Measurements from ENCODE around the gene ITGA2.

The ITGA2 gene

GRCh38 chr5:53120165-53120564 lies 131.0 kb downstream of the ITGA2 start:
- TF ChIP-seq, protein P1, sequence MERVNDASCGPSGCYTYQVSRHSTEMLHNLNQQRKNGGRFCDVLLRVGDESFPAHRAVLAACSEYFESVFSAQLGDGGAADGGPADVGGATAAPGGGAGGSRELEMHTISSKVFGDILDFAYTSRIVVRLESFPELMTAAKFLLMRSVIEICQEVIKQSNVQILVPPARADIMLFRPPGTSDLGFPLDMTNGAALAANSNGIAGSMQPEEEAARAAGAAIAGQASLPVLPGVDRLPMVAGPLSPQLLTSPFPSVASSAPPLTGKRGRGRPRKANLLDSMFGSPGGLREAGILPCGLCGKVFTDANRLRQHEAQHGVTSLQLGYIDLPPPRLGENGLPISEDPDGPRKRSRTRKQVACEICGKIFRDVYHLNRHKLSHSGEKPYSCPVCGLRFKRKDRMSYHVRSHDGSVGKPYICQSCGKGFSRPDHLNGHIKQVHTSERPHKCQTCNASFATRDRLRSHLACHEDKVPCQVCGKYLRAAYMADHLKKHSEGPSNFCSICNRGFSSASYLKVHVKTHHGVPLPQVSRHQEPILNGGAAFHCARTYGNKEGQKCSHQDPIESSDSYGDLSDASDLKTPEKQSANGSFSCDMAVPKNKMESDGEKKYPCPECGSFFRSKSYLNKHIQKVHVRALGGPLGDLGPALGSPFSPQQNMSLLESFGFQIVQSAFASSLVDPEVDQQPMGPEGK (CRISPR knock-in tag; IDR thresholded peaks at IDR 0.05; ENCODE audit: borderline replicate concordance): no peak
- TF ChIP-seq ARNTL (CRISPR knock-in tag; IDR thresholded peaks at IDR 0.05; ENCODE audit: borderline replicate concordance, low read depth) (no peak), BACH2 (CRISPR knock-in tag; IDR thresholded peaks at IDR 0.05; ENCODE audit: borderline replicate concordance) (no peak), ZFP3 (CRISPR knock-in tag; IDR thresholded peaks at IDR 0.05) (no peak)
- ATAC-seq: no peak

DNA sequence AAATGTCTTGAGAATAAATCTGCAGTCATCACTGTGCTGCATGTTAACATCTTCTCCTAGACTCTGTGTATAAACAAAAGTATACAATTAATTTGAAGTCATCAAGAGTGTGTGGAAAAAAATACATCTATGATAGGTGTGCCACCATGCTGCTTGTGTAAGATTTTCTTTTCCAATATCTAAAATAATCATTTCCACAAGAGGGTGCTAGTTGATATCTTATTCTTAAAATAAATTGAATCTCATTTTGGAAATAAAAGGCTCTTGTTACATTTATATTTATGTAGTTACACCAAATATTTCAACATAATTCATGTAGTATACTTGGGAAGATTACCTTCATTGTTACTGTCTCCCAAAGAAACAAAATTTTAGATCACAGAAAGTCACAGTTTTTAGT lies 134.6 kb downstream of the ITGA2 start:
- ATAC-seq: no peak
- TF ChIP-seq ISL1 (CRISPR knock-in tag; IDR thresholded peaks at IDR 0.05) (no peak), TCF4 (CRISPR knock-in tag; IDR thresholded peaks at IDR 0.05; ENCODE audit: borderline replicate concordance) (no peak), TSHZ2 (CRISPR knock-in tag; IDR thresholded peaks at IDR 0.05) (no peak), RARB (CRISPR knock-in tag; IDR thresholded peaks at IDR 0.05) (no peak), BACH2 (CRISPR knock-in tag; IDR thresholded peaks at IDR 0.05; ENCODE audit: borderline replicate concordance) (no peak), ZNF70 (CRISPR knock-in tag; IDR thresholded peaks at IDR 0.05) (no peak), ZFP3 (CRISPR knock-in tag; IDR thresholded peaks at IDR 0.05) (no peak), ZC3H10 (CRISPR knock-in tag; IDR thresholded peaks at IDR 0.05) (no peak), ARNTL (CRISPR knock-in tag; IDR thresholded peaks at IDR 0.05; ENCODE audit: borderline replicate concordance, low read depth) (no peak), ZFP30 (CRISPR knock-in tag; IDR thresholded peaks at IDR 0.05) (no peak), SNAI2 (CRISPR knock-in tag; IDR thresholded peaks at IDR 0.05) (no peak), ZNF565 (CRISPR knock-in tag; conservative IDR thresholded peaks at IDR 0.05; ENCODE audit: low read depth) (no peak), CREB5 (CRISPR knock-in tag; IDR thresholded peaks at IDR 0.05; ENCODE audit: low read depth) (no peak), PPARA (CRISPR knock-in tag; IDR thresholded peaks at IDR 0.05; ENCODE audit: borderline replicate concordance) (no peak), TOX (CRISPR knock-in tag; IDR thresholded peaks at IDR 0.05; ENCODE audit: borderline replicate concordance) (no peak), GLIS3 (CRISPR knock-in tag; IDR thresholded peaks at IDR 0.05) (no peak)
- TF ChIP-seq, protein P2, sequence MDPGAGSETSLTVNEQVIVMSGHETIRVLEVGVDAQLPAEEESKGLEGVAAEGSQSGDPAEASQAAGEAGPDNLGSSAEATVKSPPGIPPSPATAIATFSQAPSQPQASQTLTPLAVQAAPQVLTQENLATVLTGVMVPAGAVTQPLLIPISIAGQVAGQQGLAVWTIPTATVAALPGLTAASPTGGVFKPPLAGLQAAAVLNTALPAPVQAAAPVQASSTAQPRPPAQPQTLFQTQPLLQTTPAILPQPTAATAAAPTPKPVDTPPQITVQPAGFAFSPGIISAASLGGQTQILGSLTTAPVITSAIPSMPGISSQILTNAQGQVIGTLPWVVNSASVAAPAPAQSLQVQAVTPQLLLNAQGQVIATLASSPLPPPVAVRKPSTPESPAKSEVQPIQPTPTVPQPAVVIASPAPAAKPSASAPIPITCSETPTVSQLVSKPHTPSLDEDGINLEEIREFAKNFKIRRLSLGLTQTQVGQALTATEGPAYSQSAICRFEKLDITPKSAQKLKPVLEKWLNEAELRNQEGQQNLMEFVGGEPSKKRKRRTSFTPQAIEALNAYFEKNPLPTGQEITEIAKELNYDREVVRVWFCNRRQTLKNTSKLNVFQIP (CRISPR knock-in tag; IDR thresholded peaks at IDR 0.05; ENCODE audit: borderline replicate concordance, low read depth): no peak

DNA sequence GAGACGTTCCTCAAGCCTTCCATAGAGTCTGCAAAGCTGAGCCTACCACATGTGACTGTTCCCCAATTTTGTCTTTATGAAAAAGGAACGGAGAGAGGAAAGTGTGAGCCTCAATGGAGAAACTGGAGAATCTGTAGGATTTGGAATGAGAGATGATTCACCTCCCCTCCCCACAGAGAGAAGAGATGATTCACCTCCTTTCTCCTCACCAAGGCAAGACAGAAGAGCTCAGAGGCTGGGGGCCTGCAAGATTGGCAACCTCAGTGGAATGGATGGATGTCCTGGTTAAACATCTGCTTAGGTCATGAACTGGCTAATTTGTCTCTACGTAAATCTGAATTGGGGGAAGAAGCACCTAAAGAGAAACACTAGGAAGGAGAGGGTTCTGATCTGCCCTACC lies 137.4 kb downstream of the ITGA2 start:
- peak; percentile 45 for ATAC-seq
- TF ChIP-seq ZFP30 (CRISPR knock-in tag; IDR thresholded peaks at IDR 0.05): no peak
- no peak for TF ChIP-seq ZNF70 (CRISPR knock-in tag; IDR thresholded peaks at IDR 0.05)
- no peak for TF ChIP-seq PPARA (CRISPR knock-in tag; IDR thresholded peaks at IDR 0.05; ENCODE audit: borderline replicate concordance)
- no peak for TF ChIP-seq CREB5 (CRISPR knock-in tag; IDR thresholded peaks at IDR 0.05; ENCODE audit: low read depth)
- TF ChIP-seq TSHZ2 (CRISPR knock-in tag; IDR thresholded peaks at IDR 0.05): no peak
- TF ChIP-seq TOX (CRISPR knock-in tag; IDR thresholded peaks at IDR 0.05; ENCODE audit: borderline replicate concordance): no peak
- TF ChIP-seq, protein P2 (CRISPR knock-in tag; IDR thresholded peaks at IDR 0.05; ENCODE audit: borderline replicate concordance, low read depth): no peak
- TF ChIP-seq ESRRG (CRISPR knock-in tag; IDR thresholded peaks at IDR 0.05): no peak
- TF ChIP-seq ARNTL (CRISPR knock-in tag; IDR thresholded peaks at IDR 0.05; ENCODE audit: borderline replicate concordance, low read depth): no peak
- no peak for TF ChIP-seq ZNF8 (CRISPR knock-in tag; IDR thresholded peaks at IDR 0.05)
- no peak for TF ChIP-seq ZNF565 (CRISPR knock-in tag; conservative IDR thresholded peaks at IDR 0.05; ENCODE audit: low read depth)
- no peak for TF ChIP-seq GLIS3 (CRISPR knock-in tag; IDR thresholded peaks at IDR 0.05)
- TF ChIP-seq SNAI2 (CRISPR knock-in tag; IDR thresholded peaks at IDR 0.05): no peak

All from SK-N-SH treated with all-trans-retinoic acid at 6 μM for 48 hours (cell line).